Measurements from ENCODE around the gene MEST. TPM values are rescaled to one million over a fixed set of nuclear protein-coding genes. Genes with fewer than 3 reads are reported as not detected.
A peak's percentile ranks its signal among the peaks of the same experiment; 100 is the strongest.

The MEST gene
- total RNA-seq, 2 experiments from 2014 or later: 6.8 to 9.2 TPM

GRCh38 chr7:130490888-130491804, 739 bp upstream of the MEST start:
- peak; percentile 68 for TF ChIP-seq CTCF (IDR thresholded peaks at IDR 0.05)
- H3K4me3 Mint-ChIP-seq: peak overlapping the region; percentile 57
- peaks cover 3% of the 10 kb centered on the region for H3K36me3 Mint-ChIP-seq (ENCODE audit: low read depth)
- ChIA-PET CTCF (interaction anchor here (0.7 to 1.0 kb wide), 3 partner anchors 14 to 282 kb away, joined by 3 read pairs; no protein-coding TSS in a partner anchor), POLR2A (interaction anchor here (0.5 kb wide), 1 partner anchor 118 kb away, joined by 3 read pairs; no protein-coding TSS in a partner anchor)
- peaks cover 15% of the 10 kb centered on the region for H3K27me3 Mint-ChIP-seq
- no peaks in the 10 kb centered on the region for H3K9me3 Mint-ChIP-seq
- intact Hi-C loops (cut with micrococcal nuclease): no loop called here
- ATAC-seq (peak; percentile 48), DNase-seq (peak; percentile 56)
- no peak overlapping the region for H3K27ac Mint-ChIP-seq
- peaks cover 19% of the 10 kb centered on the region for H3K4me1 Mint-ChIP-seq (ENCODE audit: low read depth)

GRCh38 chr7:130492523-130493274, 814 bp downstream of the MEST start:
- no peak for TF ChIP-seq CTCF (IDR thresholded peaks at IDR 0.05)
- CTCF ChIA-PET: no interaction called here
- Mint-ChIP-seq H3K27me3 (peaks cover 15% of the 10 kb centered on the region), H3K36me3 (ENCODE audit: low read depth) (peaks cover 3% of the 10 kb centered on the region), H3K4me1 (ENCODE audit: low read depth) (peaks cover 10% of the 10 kb centered on the region), H3K4me3 (peak overlapping the region; percentile 51), H3K27ac (no peak overlapping the region), H3K9me3 (no peaks in the 10 kb centered on the region)
- DNase-seq: no peak
- intact Hi-C loops (cut with micrococcal nuclease): no loop called here
- no peak for ATAC-seq
- POLR2A ChIA-PET: no interaction called here

- no peak overlapping the region for H3K27ac Mint-ChIP-seq
- peak overlapping the region; percentile 51 for H3K4me3 Mint-ChIP-seq
- peaks cover 10% of the 10 kb centered on the region for H3K4me1 Mint-ChIP-seq (ENCODE audit: low read depth)
- ChIA-PET CTCF (no interaction called here), POLR2A (no interaction called here)
- intact Hi-C loops (cut with micrococcal nuclease): no loop called here
- H3K9me3 Mint-ChIP-seq: no peaks in the 10 kb centered on the region
- TF ChIP-seq CTCF (IDR thresholded peaks at IDR 0.05): no peak
- H3K36me3 Mint-ChIP-seq (ENCODE audit: low read depth): peaks cover 3% of the 10 kb centered on the region
- ATAC-seq (no peak), DNase-seq (no peak)
- H3K27me3 Mint-ChIP-seq: peaks cover 15% of the 10 kb centered on the region
These were observed 1.5 kb downstream of the MEST start for GRCh38 chr7:130493275-130493873.

GRCh38 chr7:130494431-130494858, 2.6 kb downstream of the MEST start:
- no peak overlapping the region for H3K27ac Mint-ChIP-seq

More at GRCh38 chr7:130494431-130494858, 2.6 kb downstream of the MEST start:
- no peak for TF ChIP-seq CTCF (IDR thresholded peaks at IDR 0.05)
- POLR2A ChIA-PET: interaction anchor here (0.7 kb wide), 1 partner anchor 256 kb away, joined by 3 read pairs; no protein-coding TSS in a partner anchor
- ATAC-seq (no peak), DNase-seq (no peak)
- intact Hi-C loops (cut with micrococcal nuclease): no loop called here
- CTCF ChIA-PET: interaction anchor here (1.1 kb wide), 1 partner anchor 10 kb away, joined by 3 read pairs; no protein-coding TSS in a partner anchor
- H3K27me3 Mint-ChIP-seq: peaks cover 15% of the 10 kb centered on the region
- no peak overlapping the region for H3K4me3 Mint-ChIP-seq
- H3K4me1 Mint-ChIP-seq (ENCODE audit: low read depth): peaks cover 10% of the 10 kb centered on the region
- H3K36me3 Mint-ChIP-seq (ENCODE audit: low read depth): peaks cover 4% of the 10 kb centered on the region
- H3K9me3 Mint-ChIP-seq: no peaks in the 10 kb centered on the region
